Fibroblast of lung (primary cell): ENCODE results near the gene MRPL14.

Experiments
- EZH2 ChIP-seq: IDR thresholded peaks from 2 replicates; pipeline ENCODE4 v1.5.1; 2012; ENCODE audit warnings: low read length, control low read depth, mild to moderate bottlenecking; ENCODE audit errors: missing control alignments
- TF ChIP-seq, protein P1 (sequence below), 2 donors: IDR thresholded peaks in 1 of 2; conservative IDR thresholded peaks in 1 of 2; 1 replicate in 1 of 2; 2 replicates in 1 of 2; pipeline ENCODE4 v1.5.1; 2011 to 2012; ENCODE audit warnings: low read length in 2 of 2, control low read depth in 1 of 2, inconsistent platforms in 1 of 2, low read depth in 1 of 2, mild to moderate bottlenecking in 1 of 2

DNA sequence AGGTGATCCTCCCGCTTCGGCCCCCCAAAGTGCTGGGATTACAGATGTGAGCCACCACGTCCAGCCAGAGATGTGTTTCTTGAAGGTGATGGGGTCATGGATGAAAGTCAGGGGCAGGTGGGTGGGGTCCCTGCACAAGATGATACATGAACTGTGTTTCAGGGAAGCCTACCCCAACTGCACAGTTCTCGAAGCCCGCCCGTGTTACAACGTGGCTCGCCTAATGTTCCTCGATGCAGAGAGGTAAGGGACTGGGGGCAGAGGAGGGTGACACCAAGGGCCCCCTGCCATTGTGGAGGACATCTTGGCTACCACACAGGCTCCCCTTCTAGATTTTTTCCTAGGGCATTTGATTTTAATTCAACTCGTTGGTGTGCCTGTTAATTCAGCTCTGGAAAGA lies 19.4 kb upstream of the MRPL14 start:
- TF ChIP-seq, protein P1, sequence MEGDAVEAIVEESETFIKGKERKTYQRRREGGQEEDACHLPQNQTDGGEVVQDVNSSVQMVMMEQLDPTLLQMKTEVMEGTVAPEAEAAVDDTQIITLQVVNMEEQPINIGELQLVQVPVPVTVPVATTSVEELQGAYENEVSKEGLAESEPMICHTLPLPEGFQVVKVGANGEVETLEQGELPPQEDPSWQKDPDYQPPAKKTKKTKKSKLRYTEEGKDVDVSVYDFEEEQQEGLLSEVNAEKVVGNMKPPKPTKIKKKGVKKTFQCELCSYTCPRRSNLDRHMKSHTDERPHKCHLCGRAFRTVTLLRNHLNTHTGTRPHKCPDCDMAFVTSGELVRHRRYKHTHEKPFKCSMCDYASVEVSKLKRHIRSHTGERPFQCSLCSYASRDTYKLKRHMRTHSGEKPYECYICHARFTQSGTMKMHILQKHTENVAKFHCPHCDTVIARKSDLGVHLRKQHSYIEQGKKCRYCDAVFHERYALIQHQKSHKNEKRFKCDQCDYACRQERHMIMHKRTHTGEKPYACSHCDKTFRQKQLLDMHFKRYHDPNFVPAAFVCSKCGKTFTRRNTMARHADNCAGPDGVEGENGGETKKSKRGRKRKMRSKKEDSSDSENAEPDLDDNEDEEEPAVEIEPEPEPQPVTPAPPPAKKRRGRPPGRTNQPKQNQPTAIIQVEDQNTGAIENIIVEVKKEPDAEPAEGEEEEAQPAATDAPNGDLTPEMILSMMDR (conservative IDR thresholded peaks at IDR 0.05 in 1 of 2, IDR thresholded peaks at IDR 0.05 in 1 of 2; ENCODE audit: low read depth in 1 of 2, low read length in 2 of 2) = no peak
- TF ChIP-seq EZH2 = no peak
